OCI-LY3 (cell line): Measurements from ENCODE around the gene EIF4G3.

Experiments used
- CTCF ChIP-seq: fragments of 200-600, 300-600 bp; sonication (generic); IDR thresholded peaks from 2 replicates; pipeline ENCODE4 v1.5.1; 2014; ENCODE audit warnings: antibody characterized with exemption, low read length, low read depth
- EZH2phosphoT487 ChIP-seq: fragments of 200-600 bp; shearing (Covaris generic); IDR thresholded peaks from 2 replicates; pipeline ENCODE4 v1.6.1; 2018; ENCODE audit warnings: antibody characterized with exemption, mixed run types, low read depth

- TF ChIP-seq CTCF (no peak), EZH2phosphoT487 (no peak)
Measured at GRCh38 chr1:21106709-21107108, 70.0 kb downstream of the EIF4G3 start.
